ENCODE measurements around the gene PYCR2. TPM values are rescaled to one million over a fixed set of nuclear protein-coding genes. Genes with fewer than 3 reads are reported as not detected.

PYCR2 gene
- total RNA-seq, 1 experiment from 2014 or later, result 74.4 TPM

DNA sequence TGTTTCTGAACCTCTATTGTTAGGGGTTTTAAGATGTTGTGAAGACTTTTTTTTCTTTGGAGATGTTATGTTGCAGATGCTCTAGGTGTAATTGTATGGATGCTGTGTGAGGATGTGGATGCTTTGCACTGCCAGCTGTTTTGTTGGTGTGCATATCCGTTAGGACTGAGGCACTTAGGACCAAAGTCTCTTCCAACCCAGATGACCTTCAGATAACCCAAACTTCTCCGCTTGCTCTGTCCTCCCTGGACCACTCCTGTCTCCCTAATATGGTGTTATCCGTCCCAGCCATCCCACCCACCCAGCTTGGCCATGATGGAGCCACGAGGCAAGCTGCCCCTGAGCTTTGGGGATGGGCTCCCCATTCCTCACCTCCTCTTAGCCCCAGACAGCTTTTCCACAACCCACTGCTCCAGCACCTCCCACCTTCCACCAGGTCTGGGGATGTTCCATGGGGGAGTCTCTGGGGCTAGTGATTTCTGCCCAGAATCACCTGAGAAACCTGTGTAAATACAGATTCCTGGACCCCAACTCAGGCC, 22.1 kb upstream of the PYCR2 start:
- BruUV-seq (replicated peaks), result no TSS peak

DNA sequence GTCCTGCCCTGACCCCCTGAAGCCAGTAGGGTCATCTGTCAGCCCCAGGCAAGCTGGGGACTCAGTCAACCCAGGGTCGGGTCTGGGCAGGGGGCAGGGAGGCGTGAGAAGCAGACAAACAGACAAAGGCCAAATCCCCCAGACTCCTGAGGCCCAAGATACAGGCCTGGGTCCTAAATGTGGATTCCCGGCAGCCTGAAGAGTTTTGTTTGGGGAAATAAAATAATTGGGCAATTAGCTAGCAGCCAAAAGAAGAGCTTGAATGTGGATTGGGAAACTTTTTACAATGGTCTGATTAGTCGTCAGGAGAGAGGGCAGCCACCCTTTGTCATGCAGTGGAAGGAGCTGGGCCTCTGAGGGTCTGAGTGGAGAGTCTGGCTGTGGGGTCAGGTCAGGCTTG, 21.5 kb upstream of the PYCR2 start:
- TF ChIP-seq, protein P1, sequence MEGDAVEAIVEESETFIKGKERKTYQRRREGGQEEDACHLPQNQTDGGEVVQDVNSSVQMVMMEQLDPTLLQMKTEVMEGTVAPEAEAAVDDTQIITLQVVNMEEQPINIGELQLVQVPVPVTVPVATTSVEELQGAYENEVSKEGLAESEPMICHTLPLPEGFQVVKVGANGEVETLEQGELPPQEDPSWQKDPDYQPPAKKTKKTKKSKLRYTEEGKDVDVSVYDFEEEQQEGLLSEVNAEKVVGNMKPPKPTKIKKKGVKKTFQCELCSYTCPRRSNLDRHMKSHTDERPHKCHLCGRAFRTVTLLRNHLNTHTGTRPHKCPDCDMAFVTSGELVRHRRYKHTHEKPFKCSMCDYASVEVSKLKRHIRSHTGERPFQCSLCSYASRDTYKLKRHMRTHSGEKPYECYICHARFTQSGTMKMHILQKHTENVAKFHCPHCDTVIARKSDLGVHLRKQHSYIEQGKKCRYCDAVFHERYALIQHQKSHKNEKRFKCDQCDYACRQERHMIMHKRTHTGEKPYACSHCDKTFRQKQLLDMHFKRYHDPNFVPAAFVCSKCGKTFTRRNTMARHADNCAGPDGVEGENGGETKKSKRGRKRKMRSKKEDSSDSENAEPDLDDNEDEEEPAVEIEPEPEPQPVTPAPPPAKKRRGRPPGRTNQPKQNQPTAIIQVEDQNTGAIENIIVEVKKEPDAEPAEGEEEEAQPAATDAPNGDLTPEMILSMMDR (IDR thresholded peaks at IDR 0.05), result no peak
- TF ChIP-seq POLR2AphosphoS5 (IDR thresholded peaks at IDR 0.05; ENCODE audit: low read depth, low read length), result no peak
- TF ChIP-seq SIN3A (IDR thresholded peaks at IDR 0.05; ENCODE audit: borderline replicate concordance, insufficient read depth, low read depth, low read length), result no peak
- TF ChIP-seq TCF7L2 (IDR thresholded peaks at IDR 0.05; ENCODE audit: low read depth, low read length), result no peak
- TF ChIP-seq REST (IDR thresholded peaks at IDR 0.05; ENCODE audit: insufficient read depth in 1 of 2, low read depth in 2 of 2, low read length in 1 of 2), result no peak
- H3K4me3 ChIP-seq (ENCODE audit: low read depth in 2 of 2, low read length in 2 of 2), result no peak overlapping the region
- H3K9me3 ChIP-seq (ENCODE audit: control insufficient read depth, insufficient read depth, low read depth, low read length), result no peaks in the 10 kb centered on the region
- DNase-seq (ENCODE audit: low read depth, low spot score) (no peak), ATAC-seq (no peak)
- no peaks in the 10 kb centered on the region for H3K4me1 ChIP-seq (ENCODE audit: control insufficient read depth, insufficient read depth, low read length)
- POLR2A ChIA-PET, result interaction anchor here (0.6 kb wide), 1 partner anchor 116 kb away, joined by 4 read pairs; no protein-coding TSS in a partner anchor
- intact Hi-C loops (cut with micrococcal nuclease; ENCODE audit: unreplicated experiment) (no loop called here), in situ Hi-C loops (cut with HindIII; ENCODE audit: low pct_unique_long_range_greater_than_20kb, low sequenced_read_pairs) (no loop called here)
- no peaks in the 10 kb centered on the region; the same call in 1 of the 2 replicates for H3K27me3 ChIP-seq (ENCODE audit: control insufficient read depth, insufficient read depth, low read length)
- no TSS peak for BruUV-seq (replicated peaks)
- CTCF ChIA-PET, result no interaction called here
- no peak overlapping the region for H3K27ac ChIP-seq (ENCODE audit: low read length)
- H3K36me3 ChIP-seq (ENCODE audit: control insufficient read depth, insufficient read depth, low read length), result no peaks in the 10 kb centered on the region

More for the DNA sequence above, 22.1 kb upstream of the PYCR2 start:
- ChIA-PET CTCF (no interaction called here), POLR2A (no interaction called here)
- intact Hi-C loops (cut with micrococcal nuclease; ENCODE audit: unreplicated experiment), result no loop called here
- Histone ChIP-seq H3K4me3 (ENCODE audit: low read depth in 2 of 2, low read length in 2 of 2) (no peak overlapping the region), H3K27ac (ENCODE audit: low read length) (no peak overlapping the region), H3K4me1 (ENCODE audit: control insufficient read depth, insufficient read depth, low read length) (no peaks in the 10 kb centered on the region), H3K9me3 (ENCODE audit: control insufficient read depth, insufficient read depth, low read depth, low read length) (no peaks in the 10 kb centered on the region), H3K36me3 (ENCODE audit: control insufficient read depth, insufficient read depth, low read length) (no peaks in the 10 kb centered on the region), H3K27me3 (ENCODE audit: control insufficient read depth, insufficient read depth, low read length) (no peaks in the 10 kb centered on the region; the same call in 1 of the 2 replicates)
- in situ Hi-C loops (cut with HindIII; ENCODE audit: low pct_unique_long_range_greater_than_20kb, low sequenced_read_pairs), result no loop called here
- DNase-seq (ENCODE audit: low read depth, low spot score), result no peak
- no peak for ATAC-seq
- no peak for TF ChIP-seq POLR2AphosphoS5 (IDR thresholded peaks at IDR 0.05; ENCODE audit: low read depth, low read length)
- no peak for TF ChIP-seq SIN3A (IDR thresholded peaks at IDR 0.05; ENCODE audit: borderline replicate concordance, insufficient read depth, low read depth, low read length)
- TF ChIP-seq, protein P1 (IDR thresholded peaks at IDR 0.05), result no peak
- no peak for TF ChIP-seq REST (IDR thresholded peaks at IDR 0.05; ENCODE audit: insufficient read depth in 1 of 2, low read depth in 2 of 2, low read length in 1 of 2)

Measured in Panc1 (cell line).